Measurements from ENCODE around the gene TRPM3. TPM values are rescaled to one million over a fixed set of nuclear protein-coding genes. Genes with fewer than 3 reads are reported as not detected.

The TRPM3 gene
- total and polyA plus RNA-seq, 2 of the 13 experiments (the other 11 are each of a cell fraction or from before 2014, with no cell fraction given): not detected

- TF ChIP-seq E2F5 (CRISPR knock-in tag; conservative IDR thresholded peaks at IDR 0.05) (no peak), TARDBP (CRISPR knock-in tag; IDR thresholded peaks at IDR 0.05) (no peak), HNRNPK (IDR thresholded peaks at IDR 0.05; ENCODE audit: low read depth, low read length, poor library complexity, severe bottlenecking) (no peak), SCMH1 (CRISPR knock-in tag; IDR thresholded peaks at IDR 0.05; ENCODE audit: borderline replicate concordance) (no peak)
These were observed 588.7 kb downstream of the TRPM3 start (continued) for GRCh38 chr9:70532716-70533115.

GRCh38 chr9:70531311-70531710 is 590.1 kb downstream of the TRPM3 start:
- Histone ChIP-seq H3K4me2 (ENCODE audit: low read depth, low read length) (no peak overlapping the region), H3K27ac (ENCODE audit: extremely low read length, insufficient read depth, low read length) (no peak overlapping the region), H2AFZ (ENCODE audit: low read length) (no peak overlapping the region), H3K9me3 (ENCODE audit: low read length) (no peaks in the 10 kb centered on the region), H3K9ac (ENCODE audit: insufficient read depth, low read depth, low read length) (no peak overlapping the region), H3K27me3 (ENCODE audit: control insufficient read depth in 1 of 2, insufficient read depth in 2 of 2, low read length in 2 of 2) (no peaks in the 10 kb centered on the region), H3K79me2 (ENCODE audit: insufficient read depth, low read length) (no peaks in the 10 kb centered on the region), H3K4me1 (ENCODE audit: insufficient read depth, low read length) (no peaks in the 10 kb centered on the region), H4K20me1 (ENCODE audit: insufficient read depth, low read length) (no peaks in the 10 kb centered on the region), H3K36me3 (replicated peaks in 1 of 2; ENCODE audit: control insufficient read depth in 1 of 2, insufficient read depth in 2 of 2, low read length in 2 of 2) (no peaks in the 10 kb centered on the region), H3K4me3 (replicated peaks in 1 of 3; ENCODE audit: insufficient read depth in 1 of 3, low read depth in 2 of 3, low read length in 3 of 3) (no peak overlapping the region)
- no peak for TF ChIP-seq THAP11 (CRISPR knock-in tag; IDR thresholded peaks at IDR 0.05)
- TF ChIP-seq ZNF563 (CRISPR knock-in tag; IDR thresholded peaks at IDR 0.05): no peak
- TF ChIP-seq KLF6 (CRISPR knock-in tag; IDR thresholded peaks at IDR 0.05): no peak
- TF ChIP-seq HOXA7 (CRISPR knock-in tag; IDR thresholded peaks at IDR 0.05): no peak
- no peak for TF ChIP-seq GABPB1 (CRISPR knock-in tag; IDR thresholded peaks at IDR 0.05)
- no peak for TF ChIP-seq MBD4 (IDR thresholded peaks at IDR 0.05; ENCODE audit: borderline replicate concordance, low read length)
- TF ChIP-seq PTBP1 (IDR thresholded peaks at IDR 0.05; ENCODE audit: low read depth, low read length, poor library complexity, severe bottlenecking): no peak
- WGBS (ENCODE audit: low lambda C conversion rate): 2% methylated on average over 1 of the region's 1 CpG
- intact Hi-C loops (cut with micrococcal nuclease; ENCODE audit: unreplicated experiment): no loop called here
- POLR2A ChIA-PET: no interaction called here
- CTCF ChIA-PET (ENCODE audit: low intra/inter-chr PET ratio, low total read pairs): no interaction called here
- DNase-seq (ENCODE audit: low spot score) (no peak), ATAC-seq (no peak), FAIRE-seq (no peak)
- in situ Hi-C loops (cut with HindIII; ENCODE audit: extremely low pct_ligation_motif_present, low pct_unique_long_range_greater_than_20kb): no loop called here
- no TSS peak for BruUV-seq (replicated peaks)

All from HepG2 (cell line).